Stimulated activated naive CD8-positive, alpha-beta T cell treated with anti-CD3 and anti-CD28 coated beads, Interleukin-15, Interleukin-2, amounts not matched to agents 100 ng/mL and 50 ng/mL, for 24 hours (primary cell): ENCODE results near the gene FAM13C.

ENCODE experiments used
- H3K27ac Mint-ChIP-seq: one replicate; pipeline ENCODE4 v1.8.0; 2021; ENCODE audit warnings: mild to moderate bottlenecking, mixed read lengths
- H3K27me3 Mint-ChIP-seq: one replicate; pipeline ENCODE4 v1.8.0; 2021; ENCODE audit warnings: mixed read lengths
- H3K36me3 Mint-ChIP-seq: one replicate; pipeline ENCODE4 v1.8.0; 2021; ENCODE audit warnings: low read depth, mixed read lengths
- H3K4me1 Mint-ChIP-seq: one replicate; pipeline ENCODE4 v1.8.0; 2021; ENCODE audit warnings: low read depth, mixed read lengths
- H3K4me3 Mint-ChIP-seq: one replicate; pipeline ENCODE4 v1.8.0; 2021; ENCODE audit warnings: mild to moderate bottlenecking, mixed read lengths
- H3K9me3 Mint-ChIP-seq: one replicate; pipeline ENCODE4 v1.8.0; 2021; ENCODE audit warnings: mixed read lengths

FAM13C gene

DNA sequence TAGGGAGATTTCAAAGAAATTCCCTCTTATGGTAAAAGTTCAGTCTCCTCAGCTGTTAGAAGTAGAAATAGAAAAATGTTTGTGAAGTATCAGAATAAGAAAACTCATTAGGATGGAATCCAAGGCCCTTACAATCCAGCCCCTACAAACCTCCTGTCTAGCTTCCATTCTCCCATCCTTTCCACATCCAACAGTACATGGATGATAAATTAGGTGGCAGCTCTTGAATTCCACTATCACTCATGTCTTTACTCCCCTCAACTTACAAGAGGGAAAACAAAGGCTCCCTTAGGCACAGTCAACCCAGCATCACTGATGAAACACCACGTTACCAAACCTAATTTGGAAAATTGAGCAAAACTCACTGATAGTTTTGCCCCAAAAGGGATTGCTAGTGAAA lies 23.0 kb downstream of the FAM13C start:
- no peaks in the 10 kb centered on the region for H3K27me3 Mint-ChIP-seq
- no peaks in the 10 kb centered on the region for H3K36me3 Mint-ChIP-seq
- no peaks in the 10 kb centered on the region for H3K4me1 Mint-ChIP-seq

GRCh38 chr10:59337201-59337652 lies 25.1 kb downstream of the FAM13C start:
- Mint-ChIP-seq H3K4me1 (no peaks in the 10 kb centered on the region), H3K27ac (no peak overlapping the region), H3K4me3 (no peak overlapping the region), H3K9me3 (no peaks in the 10 kb centered on the region), H3K36me3 (no peaks in the 10 kb centered on the region), H3K27me3 (no peaks in the 10 kb centered on the region)

More for the DNA sequence above, 23.0 kb downstream of the FAM13C start:
- H3K4me3 Mint-ChIP-seq = no peak overlapping the region
- H3K27ac Mint-ChIP-seq = no peak overlapping the region
- H3K9me3 Mint-ChIP-seq = no peaks in the 10 kb centered on the region

GRCh38 chr10:59336632-59337031 lies 25.7 kb downstream of the FAM13C start:
- Mint-ChIP-seq H3K9me3 (no peaks in the 10 kb centered on the region), H3K27ac (no peak overlapping the region), H3K36me3 (no peaks in the 10 kb centered on the region), H3K4me3 (no peak overlapping the region), H3K27me3 (no peaks in the 10 kb centered on the region), H3K4me1 (no peaks in the 10 kb centered on the region)

GRCh38 chr10:59335497-59335896 lies 26.9 kb downstream of the FAM13C start:
- no peaks in the 10 kb centered on the region for H3K36me3 Mint-ChIP-seq

DNA sequence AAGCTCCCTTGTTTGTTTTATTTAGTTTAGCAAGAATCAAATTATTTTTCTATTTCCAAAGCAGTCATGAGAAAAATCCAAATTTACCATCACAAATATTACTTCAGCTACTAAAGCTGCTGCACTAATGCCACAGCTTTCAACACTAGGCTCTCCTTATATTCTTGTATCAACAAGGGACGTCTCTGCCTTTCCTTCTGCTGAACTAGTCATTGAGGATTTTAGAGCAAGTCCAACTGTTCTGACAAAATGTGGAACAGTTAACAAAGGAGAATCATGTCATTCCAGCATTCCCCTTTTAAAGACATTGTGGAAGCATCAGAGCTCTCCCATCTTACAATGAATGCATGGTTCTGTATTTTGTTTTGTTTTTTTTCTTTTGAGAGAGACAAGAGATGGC lies 28.6 kb downstream of the FAM13C start:
- no peaks in the 10 kb centered on the region for H3K4me1 Mint-ChIP-seq
- no peaks in the 10 kb centered on the region for H3K9me3 Mint-ChIP-seq
- H3K27ac Mint-ChIP-seq = no peak overlapping the region
- H3K36me3 Mint-ChIP-seq = no peaks in the 10 kb centered on the region
- no peaks in the 10 kb centered on the region for H3K27me3 Mint-ChIP-seq
- H3K4me3 Mint-ChIP-seq = no peak overlapping the region

More at GRCh38 chr10:59335497-59335896, 26.9 kb downstream of the FAM13C start:
- Mint-ChIP-seq H3K27me3 (no peaks in the 10 kb centered on the region), H3K27ac (no peak overlapping the region), H3K4me3 (no peak overlapping the region), H3K4me1 (no peaks in the 10 kb centered on the region), H3K9me3 (no peaks in the 10 kb centered on the region)

- no peak overlapping the region for H3K27ac Mint-ChIP-seq
- no peaks in the 10 kb centered on the region for H3K9me3 Mint-ChIP-seq
- no peaks in the 10 kb centered on the region for H3K27me3 Mint-ChIP-seq
- H3K36me3 Mint-ChIP-seq = no peaks in the 10 kb centered on the region
- no peak overlapping the region for H3K4me3 Mint-ChIP-seq
- no peaks in the 10 kb centered on the region for H3K4me1 Mint-ChIP-seq
These were observed 29.8 kb downstream of the FAM13C start for GRCh38 chr10:59332581-59332980.

GRCh38 chr10:59331661-59332060 lies 30.7 kb downstream of the FAM13C start:
- Mint-ChIP-seq H3K27me3 (no peaks in the 10 kb centered on the region), H3K27ac (no peak overlapping the region), H3K4me3 (no peak overlapping the region), H3K36me3 (no peaks in the 10 kb centered on the region), H3K9me3 (no peaks in the 10 kb centered on the region), H3K4me1 (no peaks in the 10 kb centered on the region)

- Mint-ChIP-seq H3K27me3 (no peaks in the 10 kb centered on the region), H3K36me3 (no peaks in the 10 kb centered on the region), H3K4me1 (no peaks in the 10 kb centered on the region), H3K27ac (no peak overlapping the region), H3K9me3 (no peaks in the 10 kb centered on the region), H3K4me3 (no peak overlapping the region)
These were observed 37.2 kb downstream of the FAM13C start for GRCh38 chr10:59325116-59325515.

GRCh38 chr10:59324597-59324996 lies 37.8 kb downstream of the FAM13C start:
- Mint-ChIP-seq H3K27me3 (no peaks in the 10 kb centered on the region), H3K4me3 (no peak overlapping the region), H3K36me3 (no peaks in the 10 kb centered on the region), H3K27ac (no peak overlapping the region), H3K4me1 (no peaks in the 10 kb centered on the region), H3K9me3 (no peaks in the 10 kb centered on the region)

- H3K27me3 Mint-ChIP-seq = no peaks in the 10 kb centered on the region
- H3K9me3 Mint-ChIP-seq = no peaks in the 10 kb centered on the region
- H3K36me3 Mint-ChIP-seq = no peaks in the 10 kb centered on the region
- no peak overlapping the region for H3K27ac Mint-ChIP-seq
- H3K4me1 Mint-ChIP-seq = no peaks in the 10 kb centered on the region
- H3K4me3 Mint-ChIP-seq = no peak overlapping the region
These were observed 38.4 kb downstream of the FAM13C start for GRCh38 chr10:59323831-59324401.

GRCh38 chr10:59323036-59323459 lies 39.3 kb downstream of the FAM13C start:
- H3K36me3 Mint-ChIP-seq = no peaks in the 10 kb centered on the region
- H3K9me3 Mint-ChIP-seq = no peaks in the 10 kb centered on the region
- H3K4me1 Mint-ChIP-seq = no peaks in the 10 kb centered on the region
- no peak overlapping the region for H3K4me3 Mint-ChIP-seq
- no peak overlapping the region for H3K27ac Mint-ChIP-seq
- no peaks in the 10 kb centered on the region for H3K27me3 Mint-ChIP-seq

GRCh38 chr10:59322131-59322530 lies 40.2 kb downstream of the FAM13C start:
- Mint-ChIP-seq H3K27me3 (no peaks in the 10 kb centered on the region), H3K36me3 (no peaks in the 10 kb centered on the region), H3K4me3 (no peak overlapping the region), H3K27ac (no peak overlapping the region), H3K4me1 (no peaks in the 10 kb centered on the region), H3K9me3 (no peaks in the 10 kb centered on the region)

GRCh38 chr10:59320355-59320754 lies 42.0 kb downstream of the FAM13C start:
- Mint-ChIP-seq H3K27me3 (no peaks in the 10 kb centered on the region), H3K4me3 (no peak overlapping the region), H3K9me3 (no peaks in the 10 kb centered on the region), H3K27ac (no peak overlapping the region), H3K36me3 (no peaks in the 10 kb centered on the region), H3K4me1 (no peaks in the 10 kb centered on the region)

DNA sequence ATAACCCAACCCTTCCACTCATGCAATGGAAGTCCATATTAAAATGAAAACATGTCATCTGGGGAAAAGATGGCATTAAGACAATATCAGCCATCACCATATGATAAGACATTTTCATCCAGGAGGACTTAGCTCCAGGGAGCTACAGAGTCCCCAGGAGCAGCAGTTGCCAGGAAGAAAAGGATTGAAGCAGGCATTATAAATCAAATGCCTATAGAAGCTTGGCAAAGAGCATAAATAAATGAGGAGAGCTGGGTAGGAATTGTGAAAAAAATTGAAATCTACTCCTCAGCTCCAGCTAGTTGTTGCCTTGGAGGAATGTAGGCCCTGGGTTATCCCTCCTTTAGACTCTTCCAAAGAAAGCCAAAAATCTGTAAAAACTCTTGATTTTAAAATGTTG lies 42.5 kb downstream of the FAM13C start:
- Mint-ChIP-seq H3K27me3 (no peaks in the 10 kb centered on the region), H3K4me3 (no peak overlapping the region), H3K36me3 (no peaks in the 10 kb centered on the region), H3K4me1 (no peaks in the 10 kb centered on the region), H3K27ac (no peak overlapping the region), H3K9me3 (no peaks in the 10 kb centered on the region)

GRCh38 chr10:59317066-59317465 lies 45.3 kb downstream of the FAM13C start:
- Mint-ChIP-seq H3K27me3 (no peaks in the 10 kb centered on the region), H3K36me3 (no peaks in the 10 kb centered on the region), H3K4me1 (no peaks in the 10 kb centered on the region), H3K27ac (no peak overlapping the region), H3K9me3 (no peaks in the 10 kb centered on the region), H3K4me3 (no peak overlapping the region)

DNA sequence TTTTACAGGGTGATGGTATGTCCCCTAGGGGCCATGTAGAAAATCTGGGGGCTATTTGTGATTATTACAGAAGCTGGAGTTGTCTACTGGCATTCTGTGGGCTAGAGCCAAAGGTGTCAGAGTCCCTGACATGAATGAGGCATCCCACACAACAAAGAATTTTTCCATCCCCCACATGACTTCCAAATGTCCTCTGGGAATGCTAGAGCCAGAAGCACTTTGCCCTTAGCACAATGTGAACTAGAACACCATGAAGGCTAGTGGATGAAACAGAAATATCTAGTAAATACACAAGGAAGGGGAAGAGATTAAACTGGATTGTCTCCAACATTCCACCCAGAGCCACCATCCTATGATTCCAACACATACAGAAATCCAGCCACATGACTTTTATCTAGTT lies 46.9 kb downstream of the FAM13C start:
- H3K9me3 Mint-ChIP-seq = no peaks in the 10 kb centered on the region
- H3K27me3 Mint-ChIP-seq = no peaks in the 10 kb centered on the region
- no peak overlapping the region for H3K4me3 Mint-ChIP-seq
- H3K4me1 Mint-ChIP-seq = no peaks in the 10 kb centered on the region
- no peaks in the 10 kb centered on the region for H3K36me3 Mint-ChIP-seq
- H3K27ac Mint-ChIP-seq = no peak overlapping the region
